Measurements from ENCODE around the gene XKR3.
"Not testable (repeated sequence)": the region's sequence is repeated elsewhere in the genome, so short reads cannot be mapped to it uniquely, and the experiment has no call there.

Gene XKR3

DNA sequence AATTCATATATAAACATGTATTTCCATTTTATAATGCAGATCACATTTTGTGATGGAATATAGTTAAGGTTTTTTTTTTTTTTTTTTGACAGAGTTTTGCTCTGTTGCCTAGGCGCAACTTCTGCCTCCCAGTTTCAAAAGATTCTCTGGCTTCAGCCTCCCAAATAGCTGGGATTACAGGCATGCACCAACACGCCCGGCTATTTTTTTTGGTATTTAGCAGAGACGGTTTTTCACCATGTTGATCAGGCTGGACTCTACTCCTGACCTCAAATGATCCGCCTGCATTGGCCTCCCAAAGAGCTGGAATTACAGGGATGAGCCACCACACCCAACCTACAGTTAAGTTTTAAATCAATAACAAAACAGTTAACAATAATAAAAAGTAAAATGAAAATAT, 18.8 kb downstream of the XKR3 start:
- H3K27ac ChIP-seq, result no peak overlapping the region
- DNase-seq (ENCODE audit: low spot score), result no peak
- H3K4me3 ChIP-seq, result no peak overlapping the region
- TF ChIP-seq, protein P1, sequence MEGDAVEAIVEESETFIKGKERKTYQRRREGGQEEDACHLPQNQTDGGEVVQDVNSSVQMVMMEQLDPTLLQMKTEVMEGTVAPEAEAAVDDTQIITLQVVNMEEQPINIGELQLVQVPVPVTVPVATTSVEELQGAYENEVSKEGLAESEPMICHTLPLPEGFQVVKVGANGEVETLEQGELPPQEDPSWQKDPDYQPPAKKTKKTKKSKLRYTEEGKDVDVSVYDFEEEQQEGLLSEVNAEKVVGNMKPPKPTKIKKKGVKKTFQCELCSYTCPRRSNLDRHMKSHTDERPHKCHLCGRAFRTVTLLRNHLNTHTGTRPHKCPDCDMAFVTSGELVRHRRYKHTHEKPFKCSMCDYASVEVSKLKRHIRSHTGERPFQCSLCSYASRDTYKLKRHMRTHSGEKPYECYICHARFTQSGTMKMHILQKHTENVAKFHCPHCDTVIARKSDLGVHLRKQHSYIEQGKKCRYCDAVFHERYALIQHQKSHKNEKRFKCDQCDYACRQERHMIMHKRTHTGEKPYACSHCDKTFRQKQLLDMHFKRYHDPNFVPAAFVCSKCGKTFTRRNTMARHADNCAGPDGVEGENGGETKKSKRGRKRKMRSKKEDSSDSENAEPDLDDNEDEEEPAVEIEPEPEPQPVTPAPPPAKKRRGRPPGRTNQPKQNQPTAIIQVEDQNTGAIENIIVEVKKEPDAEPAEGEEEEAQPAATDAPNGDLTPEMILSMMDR (IDR thresholded peaks at IDR 0.05), result no peak

DNA sequence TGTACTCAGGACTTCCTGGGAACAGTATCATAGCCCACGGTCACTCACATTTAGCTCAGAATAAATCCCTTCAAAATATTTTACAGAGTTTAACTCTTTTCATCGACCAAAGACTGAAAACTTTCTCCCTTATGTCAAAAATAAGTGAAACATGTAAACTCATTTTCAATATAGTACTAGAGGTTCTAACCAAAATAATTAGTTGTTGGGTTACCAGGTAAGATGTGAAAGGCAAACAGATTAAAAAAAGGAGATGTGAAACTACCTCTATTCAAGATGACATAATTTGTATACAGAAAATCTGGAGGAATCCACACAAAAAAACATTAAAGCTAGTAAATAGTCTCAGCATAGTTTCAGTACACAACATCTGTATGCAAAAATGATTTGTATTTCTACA, 20.3 kb downstream of the XKR3 start:
- Histone ChIP-seq H3K27ac (no peak overlapping the region), H3K4me3 (no peak overlapping the region)
- no peak for DNase-seq (ENCODE audit: low spot score)
- TF ChIP-seq, protein P1 (IDR thresholded peaks at IDR 0.05), result no peak

DNA sequence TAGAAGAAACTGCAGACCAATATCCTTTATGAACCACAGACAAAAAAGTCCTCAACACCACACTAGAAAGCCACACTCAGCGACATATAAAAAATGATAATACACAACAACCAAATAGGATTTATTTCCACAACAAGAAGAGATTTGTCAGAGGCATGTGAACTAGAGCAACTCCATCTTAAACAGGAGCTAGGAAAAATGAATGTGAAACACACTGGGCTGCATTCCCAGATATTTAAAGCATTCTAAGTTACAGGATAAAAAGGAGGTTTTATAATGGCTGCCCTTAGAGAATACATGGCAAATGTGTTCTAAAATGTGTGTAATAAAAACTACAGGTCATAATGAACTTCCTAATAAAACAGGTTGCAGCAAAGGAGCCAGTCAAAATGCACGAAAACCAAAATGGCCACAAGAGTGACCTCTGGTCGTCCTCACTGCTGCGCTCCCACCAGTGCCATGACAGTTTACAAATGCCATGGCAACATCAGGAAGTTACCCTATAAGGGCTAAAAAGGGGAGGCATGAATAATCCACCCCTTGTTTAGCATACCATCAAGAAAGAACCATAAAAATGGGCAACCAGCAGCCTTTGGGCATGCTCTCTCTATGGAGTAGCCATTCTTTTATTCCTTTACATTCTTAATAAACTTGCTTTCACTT, 21.8 kb downstream of the XKR3 start:
- DNase-seq (ENCODE audit: low spot score), result no peak
- H3K27ac ChIP-seq, result no peak overlapping the region
- TF ChIP-seq, protein P1 (IDR thresholded peaks at IDR 0.05), result no peak
- no peak overlapping the region for H3K4me3 ChIP-seq

DNA sequence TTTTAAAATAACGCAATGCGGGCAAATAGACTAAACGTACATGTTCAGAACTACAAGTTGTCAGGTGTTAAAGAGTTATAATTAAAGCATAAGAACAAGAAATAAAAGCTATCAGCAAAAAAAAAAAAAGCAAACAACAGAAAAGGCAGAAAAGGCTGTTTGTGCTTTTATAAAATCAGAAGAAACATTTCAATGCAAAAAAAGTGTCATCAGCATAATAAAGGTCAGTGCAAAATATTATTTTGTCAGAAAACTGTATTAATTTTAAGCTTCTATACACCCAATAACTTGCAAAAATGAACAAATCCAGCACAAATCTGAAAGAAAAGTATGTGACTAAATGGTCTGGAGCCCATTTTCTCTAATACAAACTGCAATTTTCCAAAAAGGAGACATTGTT, 23.6 kb downstream of the XKR3 start:
- TF ChIP-seq, protein P1 (IDR thresholded peaks at IDR 0.05), result no peak
- DNase-seq (ENCODE audit: low spot score), result no peak
- no peak overlapping the region for H3K4me3 ChIP-seq
- H3K27ac ChIP-seq, result no peak overlapping the region

DNA sequence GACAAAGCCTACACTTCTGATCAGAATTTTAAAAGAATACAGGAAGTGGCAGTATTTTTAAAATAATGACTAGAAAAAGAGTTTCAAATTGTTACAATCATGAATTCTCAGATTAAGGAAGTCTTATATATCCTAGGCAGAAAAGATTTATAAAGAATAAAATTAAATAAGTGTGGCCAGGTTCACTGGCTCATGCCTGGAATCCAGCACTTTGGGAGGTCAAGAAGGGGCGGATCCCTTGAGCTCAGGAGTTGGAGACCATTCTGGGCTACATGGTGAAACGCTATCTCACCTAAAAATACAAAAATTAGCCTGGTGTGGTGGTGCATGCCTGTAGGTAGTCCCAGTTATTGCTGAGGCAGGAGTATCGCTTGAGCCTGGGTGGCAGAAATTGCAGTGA, 24.1 kb downstream of the XKR3 start:
- H3K27ac ChIP-seq, result no peak overlapping the region
- TF ChIP-seq, protein P1 (IDR thresholded peaks at IDR 0.05), result no peak
- no peak overlapping the region for H3K4me3 ChIP-seq
- no peak for DNase-seq (ENCODE audit: low spot score)

DNA sequence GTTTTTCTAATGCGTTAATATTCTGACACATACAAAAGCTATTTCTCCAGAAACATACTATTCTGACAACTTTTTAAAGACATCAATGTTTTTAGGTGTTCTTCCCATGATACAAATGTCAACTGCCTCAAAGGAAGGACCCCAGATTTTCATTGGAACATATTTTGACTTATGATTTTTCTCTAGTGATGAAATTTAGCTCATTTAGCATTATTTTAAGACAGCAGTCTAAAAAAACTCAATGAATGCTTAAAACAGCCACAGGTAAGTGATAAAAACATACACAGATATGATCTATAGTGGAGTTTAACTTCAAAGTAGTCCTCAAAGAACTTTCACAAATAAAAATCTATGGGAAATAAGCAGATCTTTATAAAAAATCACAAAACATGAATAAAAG, 24.9 kb downstream of the XKR3 start:
- H3K27ac ChIP-seq, result no peak overlapping the region
- TF ChIP-seq, protein P1 (IDR thresholded peaks at IDR 0.05), result no peak
- no peak for DNase-seq (ENCODE audit: low spot score)

DNA sequence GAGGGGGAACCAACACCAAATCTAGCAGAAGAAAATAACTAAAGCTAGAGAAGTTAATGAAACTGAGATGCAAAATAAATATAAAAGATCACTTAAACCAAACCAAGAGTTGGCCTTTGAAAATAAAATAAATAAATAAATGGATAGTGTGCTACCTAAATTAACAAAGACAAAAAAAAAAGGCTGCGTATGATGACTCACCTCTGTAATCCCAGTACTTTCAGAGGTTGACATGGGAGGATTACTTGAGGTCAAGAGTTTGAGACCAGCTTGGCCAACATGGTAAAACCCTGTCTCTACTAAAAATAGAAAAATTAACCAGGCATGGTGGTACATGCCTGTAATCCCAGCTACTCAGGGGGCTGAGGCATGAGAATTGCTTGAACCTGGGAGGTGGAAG, 29.7 kb downstream of the XKR3 start:
- not testable (repeated sequence) for H3K4me3 ChIP-seq; H3K27ac ChIP-seq; DNase-seq (ENCODE audit: low spot score)

More for the DNA sequence above, 24.9 kb downstream of the XKR3 start:
- H3K4me3 ChIP-seq, result no peak overlapping the region

Data from coronary artery (tissue), 2 donors.